ENCODE data around the gene SYT5.

- TF ChIP-seq, protein P1, sequence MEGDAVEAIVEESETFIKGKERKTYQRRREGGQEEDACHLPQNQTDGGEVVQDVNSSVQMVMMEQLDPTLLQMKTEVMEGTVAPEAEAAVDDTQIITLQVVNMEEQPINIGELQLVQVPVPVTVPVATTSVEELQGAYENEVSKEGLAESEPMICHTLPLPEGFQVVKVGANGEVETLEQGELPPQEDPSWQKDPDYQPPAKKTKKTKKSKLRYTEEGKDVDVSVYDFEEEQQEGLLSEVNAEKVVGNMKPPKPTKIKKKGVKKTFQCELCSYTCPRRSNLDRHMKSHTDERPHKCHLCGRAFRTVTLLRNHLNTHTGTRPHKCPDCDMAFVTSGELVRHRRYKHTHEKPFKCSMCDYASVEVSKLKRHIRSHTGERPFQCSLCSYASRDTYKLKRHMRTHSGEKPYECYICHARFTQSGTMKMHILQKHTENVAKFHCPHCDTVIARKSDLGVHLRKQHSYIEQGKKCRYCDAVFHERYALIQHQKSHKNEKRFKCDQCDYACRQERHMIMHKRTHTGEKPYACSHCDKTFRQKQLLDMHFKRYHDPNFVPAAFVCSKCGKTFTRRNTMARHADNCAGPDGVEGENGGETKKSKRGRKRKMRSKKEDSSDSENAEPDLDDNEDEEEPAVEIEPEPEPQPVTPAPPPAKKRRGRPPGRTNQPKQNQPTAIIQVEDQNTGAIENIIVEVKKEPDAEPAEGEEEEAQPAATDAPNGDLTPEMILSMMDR (IDR thresholded peaks at IDR 0.05), result no peak
- TF ChIP-seq POLR2A (IDR thresholded peaks at IDR 0.05), result no peak
These were observed 13.4 kb downstream of the SYT5 start, which contains the start of gene DNAAF3 for GRCh38 chr19:55166530-55167268.
